Measurements from ENCODE around the gene FAM111A. TPM values are rescaled to one million over a fixed set of nuclear protein-coding genes. Genes with fewer than 3 reads are reported as not detected.
"Not testable (repeated sequence)": the region's sequence is repeated elsewhere in the genome, so short reads cannot be mapped to it uniquely, and the experiment has no call there.

The FAM111A gene
- total RNA-seq, 2 experiments from 2014 or later, result 32.8 to 34.4 TPM

DNA sequence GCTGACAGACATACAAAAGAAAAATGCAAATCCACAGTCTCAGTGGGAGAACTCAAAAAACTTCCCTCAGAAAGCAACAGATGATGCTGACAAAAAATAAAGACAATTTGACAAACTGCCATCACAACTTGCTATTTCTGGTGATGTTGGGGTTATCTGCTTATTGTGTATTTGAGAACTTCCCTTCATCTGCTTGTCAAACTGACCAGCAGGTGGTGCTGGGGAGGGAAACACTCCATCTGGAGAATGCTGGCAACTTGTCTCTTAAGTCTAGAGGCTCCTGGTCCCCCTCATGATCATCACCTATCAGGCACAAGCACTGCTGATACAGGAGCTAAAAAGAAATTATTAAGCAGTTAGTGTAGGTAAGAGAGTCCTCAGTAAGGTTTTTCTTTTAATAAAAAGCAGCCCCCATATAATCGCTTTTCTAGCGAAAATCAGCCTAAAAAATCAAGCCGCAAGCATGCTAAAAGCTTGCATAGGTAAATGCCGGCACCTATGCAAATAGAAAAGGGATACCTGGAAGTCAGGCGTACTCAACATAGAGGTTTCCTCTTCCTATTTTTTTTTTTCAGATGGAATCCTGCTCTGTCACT lies 45.4 kb upstream of the FAM111A start:
- no peaks in the 10 kb centered on the region for H3K36me3 ChIP-seq (ENCODE audit: insufficient read depth, low read length)
- ATAC-seq (ENCODE audit: poor library complexity) (peak; percentile 79), DNase-seq (peak; percentile 51 to 84 (median 60))
- CTCF ChIA-PET, result interaction anchor here (0.9 to 3.8 kb wide), 7 partner anchors 9 to 74 kb away, joined by 3 to 21 read pairs (median 5); partner anchors contain the start of genes DTX4, FAM111A and FAM111B
- no peak overlapping the region for H3K4me3 ChIP-seq (ENCODE audit: low read length)
- no peaks in the 10 kb centered on the region for H3K9me3 Mint-ChIP-seq
- H3K4me1 Mint-ChIP-seq (ENCODE audit: low read depth), result peaks cover 8% of the 10 kb centered on the region
- H3K36me3 Mint-ChIP-seq (ENCODE audit: low read depth), result no peaks in the 10 kb centered on the region
- no peaks in the 10 kb centered on the region for H3K9me3 ChIP-seq (ENCODE audit: control insufficient read depth in 1 of 2, insufficient read depth in 1 of 2, low read length in 2 of 2)
- no peak overlapping the region for H3K27ac Mint-ChIP-seq
- intact Hi-C loops (cut with DNase I, micrococcal nuclease), result loop anchor here (1.0 to 10.0 kb wide), 3 partner anchors 39 to 188 kb away; no protein-coding TSS in a partner anchor
- H3K4me3 Mint-ChIP-seq, result no peak overlapping the region
- no peak overlapping the region for H3K27ac ChIP-seq (ENCODE audit: low read depth in 1 of 2, low read length in 2 of 2)
- H3K27me3 Mint-ChIP-seq, result peaks cover 43% of the 10 kb centered on the region
- POLR2A ChIA-PET, result interaction anchor here (1.4 kb wide), 1 partner anchor 39 kb away, joined by 4 read pairs; no protein-coding TSS in a partner anchor
- peaks cover 0 to 12% of the 10 kb centered on the region in 2 experiments for H3K27me3 ChIP-seq (ENCODE audit: control insufficient read depth in 1 of 2, insufficient read depth in 2 of 2, low read length in 2 of 2)
- TF ChIP-seq CTCF (IDR thresholded peaks at IDR 0.05), result peak; percentile 76
- peaks cover 8% of the 10 kb centered on the region for H3K4me1 ChIP-seq (ENCODE audit: insufficient read depth, low read length)

DNA sequence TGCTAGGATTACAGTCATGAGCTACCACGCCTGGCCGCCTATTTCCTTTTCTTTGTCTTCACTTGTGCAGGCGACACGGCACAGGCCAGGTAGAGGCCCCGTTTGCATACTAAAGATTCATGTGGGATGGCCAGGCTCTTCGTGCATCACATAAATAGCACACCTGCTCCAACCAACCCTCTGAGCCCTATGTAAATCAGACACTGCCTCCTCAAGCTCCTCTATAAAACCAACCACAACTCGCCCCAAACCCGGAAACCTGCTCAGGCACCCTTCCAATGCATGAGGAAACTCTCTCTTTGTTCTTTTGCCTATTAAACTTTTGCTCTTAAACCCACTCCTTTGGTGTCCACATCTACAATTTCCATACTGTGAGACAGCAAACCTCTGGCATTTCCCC lies 44.7 kb upstream of the FAM111A start:
- DNase-seq; H3K4me3 ChIP-seq (ENCODE audit: low read length); H3K9me3 ChIP-seq (ENCODE audit: control insufficient read depth in 1 of 2, insufficient read depth in 1 of 2, low read length in 2 of 2); H3K36me3 ChIP-seq (ENCODE audit: insufficient read depth, low read length); H3K9me3 Mint-ChIP-seq; H3K36me3 Mint-ChIP-seq (ENCODE audit: low read depth); ATAC-seq (ENCODE audit: poor library complexity); H3K27ac Mint-ChIP-seq; H3K27ac ChIP-seq (ENCODE audit: low read depth in 1 of 2, low read length in 2 of 2); H3K4me3 Mint-ChIP-seq: not testable (repeated sequence)
- Mint-ChIP-seq H3K27me3 (peaks cover 47% of the 10 kb centered on the region), H3K4me1 (ENCODE audit: low read depth) (peaks cover 11% of the 10 kb centered on the region)
- ChIA-PET POLR2A (interaction anchor here (1.4 kb wide), 1 partner anchor 38 kb away, joined by 4 read pairs; no protein-coding TSS in a partner anchor), CTCF (interaction anchor here (0.9 to 3.8 kb wide), 7 partner anchors 9 to 74 kb away, joined by 3 to 21 read pairs (median 5); partner anchors contain the start of genes DTX4, FAM111A and FAM111B)
- H3K27me3 ChIP-seq (ENCODE audit: control insufficient read depth in 1 of 2, insufficient read depth in 2 of 2, low read length in 2 of 2), result peaks cover 0 to 14% of the 10 kb centered on the region in 2 experiments
- intact Hi-C loops (cut with DNase I, micrococcal nuclease), result loop anchor here (1.0 to 10.0 kb wide), 3 partner anchors 38 to 187 kb away; no protein-coding TSS in a partner anchor
- H3K4me1 ChIP-seq (ENCODE audit: insufficient read depth, low read length), result peaks cover 12% of the 10 kb centered on the region

- Histone ChIP-seq H3K4me3 (ENCODE audit: low read length) (peak overlapping the region; percentile 52), H3K36me3 (ENCODE audit: insufficient read depth, low read length) (no peaks in the 10 kb centered on the region), H3K27me3 (ENCODE audit: control insufficient read depth in 1 of 2, insufficient read depth in 2 of 2, low read length in 2 of 2) (peaks cover 0 to 14% of the 10 kb centered on the region in 2 experiments), H3K4me1 (ENCODE audit: insufficient read depth, low read length) (peaks cover 22% of the 10 kb centered on the region), H3K27ac (ENCODE audit: low read depth in 1 of 2, low read length in 2 of 2) (no peak overlapping the region), H3K9me3 (ENCODE audit: control insufficient read depth in 1 of 2, insufficient read depth in 1 of 2, low read length in 2 of 2) (no peaks in the 10 kb centered on the region)
- H3K36me3 Mint-ChIP-seq (ENCODE audit: low read depth), result no peaks in the 10 kb centered on the region
- POLR2A ChIA-PET, result no interaction called here
- CTCF ChIA-PET, result interaction anchor here (3.5 kb wide), 1 partner anchor 34 kb away, joined by 14 read pairs; no protein-coding TSS in a partner anchor
- peaks cover 27% of the 10 kb centered on the region for H3K4me1 Mint-ChIP-seq (ENCODE audit: low read depth)
- peak overlapping the region; percentile 81 for H3K4me3 Mint-ChIP-seq
- H3K9me3 Mint-ChIP-seq, result no peaks in the 10 kb centered on the region
- peak; percentile 34 for TF ChIP-seq CTCF (IDR thresholded peaks at IDR 0.05)
- intact Hi-C loops (cut with DNase I, micrococcal nuclease), result loop anchor here in 1 of 2 experiments (5.0 kb wide), 1 partner anchor 45 kb away; no protein-coding TSS in a partner anchor
- peak; percentile 63 for ATAC-seq (ENCODE audit: poor library complexity)
- no peak overlapping the region for H3K27ac Mint-ChIP-seq
- H3K27me3 Mint-ChIP-seq, result peaks cover 59% of the 10 kb centered on the region
- DNase-seq, result peak; percentile 15 to 80 (median 36)
These were observed 40.3 kb upstream of the FAM111A start for GRCh38 chr11:59102259-59102765.
